ENCODE results near the gene C3orf52. TPM values are rescaled to one million over a fixed set of nuclear protein-coding genes. Genes with fewer than 3 reads are reported as not detected.

The C3orf52 gene
- total RNA-seq, 1 donor from 2014 or later = 8.1 TPM

DNA sequence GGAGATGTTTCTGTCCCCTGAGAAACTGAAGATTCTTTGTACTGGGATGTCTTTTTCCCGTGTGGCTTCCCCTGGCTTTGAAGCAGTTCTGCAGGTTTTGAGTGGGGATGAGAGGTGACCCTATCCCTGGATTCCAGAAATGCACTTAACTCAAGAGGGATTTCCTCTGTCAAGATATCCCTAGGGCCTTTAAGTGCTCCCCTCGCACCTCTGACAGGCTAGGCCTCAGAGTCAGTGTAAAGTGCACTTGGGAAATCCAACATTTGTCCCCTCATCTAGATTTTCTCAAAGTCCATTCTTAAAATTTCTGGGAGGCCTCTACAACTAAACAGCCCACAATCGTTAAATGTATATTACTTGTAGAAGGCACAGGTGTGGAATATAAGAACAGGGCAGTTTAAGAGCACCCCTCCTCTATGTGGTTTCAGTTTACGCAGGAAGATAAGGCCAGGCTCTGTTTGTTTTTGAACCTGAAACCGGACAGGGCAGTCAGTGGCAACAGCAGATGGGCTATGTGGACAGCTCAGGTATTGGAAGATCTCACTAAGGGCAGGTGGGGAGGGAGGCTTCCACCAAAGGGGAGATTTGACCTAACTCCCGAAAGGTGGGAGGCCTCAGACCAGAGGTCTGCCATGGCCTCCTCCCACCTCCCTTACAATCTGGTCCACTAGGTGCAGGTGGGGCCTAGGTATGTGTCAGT lies 4.8 kb downstream of the C3orf52 start:
- Histone ChIP-seq H3K36me3 (no peaks in the 10 kb centered on the region), H3K4me1 (peaks cover 16% of the 10 kb centered on the region), H3K9me3 (no peaks in the 10 kb centered on the region), H3K27ac (no peak overlapping the region), H3K27me3 (no peaks in the 10 kb centered on the region), H3K4me3 (no peak overlapping the region)
- no peak for DNase-seq (ENCODE audit: extremely low spot score in 2 of 2)
- intact Hi-C loops (cut with DNase I) = no loop called here
- TF ChIP-seq POLR2AphosphoS5 (IDR thresholded peaks at IDR 0.05; ENCODE audit: insufficient read depth in 1 of 2, low read depth in 1 of 2) (no peak), CTCF (IDR thresholded peaks at IDR 0.05) (no peak), POLR2A (IDR thresholded peaks at IDR 0.05) (no peak)

DNA sequence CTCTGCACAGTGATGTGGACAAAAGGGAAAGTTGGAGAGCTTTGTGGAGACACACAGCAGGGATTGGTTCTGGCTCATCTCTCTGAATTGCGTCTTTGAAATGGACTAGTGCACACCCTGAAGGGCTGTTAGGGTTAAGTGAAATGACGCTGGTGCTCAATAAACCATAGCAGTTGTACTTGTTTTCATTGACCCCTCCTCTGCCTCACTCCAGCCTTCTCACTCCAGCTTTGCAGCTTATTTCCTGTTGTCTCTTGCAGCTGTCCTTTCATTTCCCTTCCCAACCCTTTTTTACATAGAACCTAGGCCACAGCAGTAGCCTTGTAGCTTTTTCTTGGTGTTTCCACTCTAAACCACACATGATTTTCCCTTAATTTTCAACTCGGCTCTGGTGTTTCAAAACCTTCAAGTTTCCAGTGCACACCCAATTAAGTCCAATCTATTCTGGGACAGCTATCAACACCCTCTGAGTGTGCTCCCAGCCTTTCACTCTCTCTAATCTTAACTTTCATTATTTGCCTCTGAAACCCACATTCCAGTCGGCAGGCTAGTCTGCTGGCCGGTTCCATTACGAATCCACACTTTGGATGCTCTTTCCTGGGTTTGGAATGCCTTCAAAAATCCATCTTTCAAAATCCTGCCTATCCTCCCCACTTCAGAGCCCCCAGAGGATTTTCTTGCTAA lies 6.4 kb downstream of the C3orf52 start:
- Histone ChIP-seq H3K36me3 (no peaks in the 10 kb centered on the region), H3K27me3 (no peaks in the 10 kb centered on the region), H3K27ac (no peak overlapping the region), H3K4me1 (peaks cover 4% of the 10 kb centered on the region), H3K4me3 (no peak overlapping the region), H3K9me3 (no peaks in the 10 kb centered on the region)
- DNase-seq (ENCODE audit: extremely low spot score in 2 of 2) = no peak
- TF ChIP-seq CTCF (IDR thresholded peaks at IDR 0.05) = no peak
- no peak for TF ChIP-seq POLR2A (IDR thresholded peaks at IDR 0.05)
- no peak for TF ChIP-seq POLR2AphosphoS5 (IDR thresholded peaks at IDR 0.05; ENCODE audit: insufficient read depth in 1 of 2, low read depth in 1 of 2)
- intact Hi-C loops (cut with DNase I) = no loop called here

- no peak for TF ChIP-seq POLR2AphosphoS5 (IDR thresholded peaks at IDR 0.05; ENCODE audit: insufficient read depth in 1 of 2, low read depth in 1 of 2)
- TF ChIP-seq POLR2A (IDR thresholded peaks at IDR 0.05) = no peak
- Histone ChIP-seq H3K4me3 (no peak overlapping the region), H3K9me3 (no peaks in the 10 kb centered on the region), H3K27ac (no peak overlapping the region), H3K27me3 (no peaks in the 10 kb centered on the region), H3K36me3 (no peaks in the 10 kb centered on the region), H3K4me1 (no peaks in the 10 kb centered on the region)
- DNase-seq (ENCODE audit: extremely low spot score in 2 of 2) = no peak
- intact Hi-C loops (cut with DNase I) = no loop called here
These were observed 7.0 kb downstream of the C3orf52 start for GRCh38 chr3:112093180-112093522.

DNA sequence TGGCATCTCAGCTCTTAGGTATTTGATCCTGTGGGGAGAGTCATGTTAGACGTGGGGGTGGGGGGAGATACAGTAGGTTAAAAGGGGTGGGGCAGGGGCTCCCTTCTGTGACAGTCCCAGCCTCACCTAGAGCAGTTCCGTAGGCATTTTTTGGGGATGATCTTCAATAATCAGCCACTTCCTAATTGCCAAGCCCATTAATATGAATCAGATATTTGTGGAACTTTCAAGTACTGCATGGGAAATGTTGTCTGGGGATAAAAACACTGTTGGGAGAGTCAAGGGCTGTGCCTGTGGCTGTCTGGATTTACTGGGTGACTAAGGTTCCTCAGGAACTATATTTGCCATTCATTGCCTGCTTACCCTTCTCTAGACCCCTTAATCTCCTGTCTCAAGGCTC lies 9.5 kb downstream of the C3orf52 start:
- Histone ChIP-seq H3K9me3 (no peaks in the 10 kb centered on the region), H3K4me1 (no peaks in the 10 kb centered on the region), H3K27ac (no peak overlapping the region), H3K27me3 (no peaks in the 10 kb centered on the region), H3K4me3 (no peak overlapping the region), H3K36me3 (no peaks in the 10 kb centered on the region)
- intact Hi-C loops (cut with DNase I) = no loop called here
- TF ChIP-seq POLR2A (IDR thresholded peaks at IDR 0.05) (no peak), CTCF (IDR thresholded peaks at IDR 0.05) (no peak), POLR2AphosphoS5 (IDR thresholded peaks at IDR 0.05; ENCODE audit: insufficient read depth in 1 of 2, low read depth in 1 of 2) (no peak)
- no peak for DNase-seq (ENCODE audit: extremely low spot score in 2 of 2)

DNA sequence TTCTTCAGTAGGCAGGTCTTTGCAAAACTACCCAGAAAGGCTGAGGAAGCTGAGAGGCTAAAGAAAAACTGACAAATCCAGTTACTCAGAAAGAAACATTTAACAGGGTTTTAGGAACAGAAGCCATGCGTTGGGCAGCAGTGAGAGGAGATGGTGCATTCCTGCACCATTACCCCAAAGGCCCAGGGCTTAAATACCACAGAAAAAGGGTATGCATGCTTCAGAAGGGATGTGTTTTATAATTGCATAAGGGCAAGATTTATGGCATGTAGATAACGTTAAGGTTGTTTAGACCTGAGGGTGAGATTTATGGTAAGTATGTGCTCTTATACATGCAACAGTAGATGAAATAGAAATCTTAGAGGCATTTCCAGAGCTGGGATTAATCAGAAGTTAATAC lies 10.0 kb downstream of the C3orf52 start:
- no peaks in the 10 kb centered on the region for H3K27me3 ChIP-seq
- H3K9me3 ChIP-seq = no peaks in the 10 kb centered on the region
- H3K36me3 ChIP-seq = no peaks in the 10 kb centered on the region
- H3K27ac ChIP-seq = no peak overlapping the region
- intact Hi-C loops (cut with DNase I) = no loop called here
- H3K4me1 ChIP-seq = no peaks in the 10 kb centered on the region
- DNase-seq (ENCODE audit: extremely low spot score in 2 of 2) = no peak
- TF ChIP-seq CTCF (IDR thresholded peaks at IDR 0.05) (no peak), POLR2A (IDR thresholded peaks at IDR 0.05) (no peak), POLR2AphosphoS5 (IDR thresholded peaks at IDR 0.05; ENCODE audit: insufficient read depth in 1 of 2, low read depth in 1 of 2) (no peak)
- H3K4me3 ChIP-seq = no peak overlapping the region
